Stimulated activated CD4-positive, alpha-beta T cell treated with anti-CD3 and anti-CD28 coated beads, Interleukin-4, amount 100 ng/mL, for 48 hours (primary cell): ENCODE measurements around the gene PLBD2.
A peak's percentile ranks its signal among the peaks of the same experiment; 100 is the strongest.

ENCODE experiments used
- DNase-seq, 2 donors: peaks; one replicate each; pipeline ENCODE4 v3.0.0-alpha.2; 2020; ENCODE audit warnings: low read depth in 2 of 2

PLBD2 gene

DNA sequence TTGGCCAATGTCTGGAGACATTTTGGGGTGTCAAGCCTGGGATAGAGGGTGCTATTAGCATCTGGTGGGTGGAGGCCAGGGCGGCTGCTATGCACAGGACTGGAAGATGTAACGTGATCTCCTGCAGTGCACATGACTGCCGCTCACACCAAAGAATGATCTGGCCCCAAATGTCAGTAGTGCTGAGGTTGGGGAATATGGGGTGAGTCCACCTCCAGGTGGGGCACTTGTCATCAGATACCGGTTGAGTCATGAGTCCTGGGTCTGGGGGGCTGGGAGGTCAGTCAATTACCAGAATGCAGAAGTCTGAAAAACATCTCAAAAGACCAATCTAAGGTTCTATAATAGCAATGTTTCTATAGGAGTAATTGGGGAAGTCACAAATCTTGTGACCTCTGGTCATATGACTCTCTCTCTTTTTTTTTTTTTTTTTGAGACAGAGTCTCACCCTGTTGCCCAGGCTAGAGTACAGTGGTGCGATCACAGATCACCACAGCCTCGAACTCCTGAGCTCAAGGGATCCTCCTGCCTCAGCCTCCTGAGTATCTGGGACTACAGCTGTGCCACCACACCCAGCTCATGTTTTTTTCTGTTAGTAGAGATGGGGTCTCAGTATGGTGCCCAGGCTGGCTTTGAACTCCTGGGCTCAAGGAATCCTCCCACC, 57.8 kb downstream of the PLBD2 start:
- DNase-seq, result no peak

GRCh38 chr12:113418213-113418879, 60.0 kb downstream of the PLBD2 start:
- DNase-seq, result no peak

GRCh38 chr12:113420996-113421595, 62.7 kb downstream of the PLBD2 start:
- DNase-seq, result no peak

DNA sequence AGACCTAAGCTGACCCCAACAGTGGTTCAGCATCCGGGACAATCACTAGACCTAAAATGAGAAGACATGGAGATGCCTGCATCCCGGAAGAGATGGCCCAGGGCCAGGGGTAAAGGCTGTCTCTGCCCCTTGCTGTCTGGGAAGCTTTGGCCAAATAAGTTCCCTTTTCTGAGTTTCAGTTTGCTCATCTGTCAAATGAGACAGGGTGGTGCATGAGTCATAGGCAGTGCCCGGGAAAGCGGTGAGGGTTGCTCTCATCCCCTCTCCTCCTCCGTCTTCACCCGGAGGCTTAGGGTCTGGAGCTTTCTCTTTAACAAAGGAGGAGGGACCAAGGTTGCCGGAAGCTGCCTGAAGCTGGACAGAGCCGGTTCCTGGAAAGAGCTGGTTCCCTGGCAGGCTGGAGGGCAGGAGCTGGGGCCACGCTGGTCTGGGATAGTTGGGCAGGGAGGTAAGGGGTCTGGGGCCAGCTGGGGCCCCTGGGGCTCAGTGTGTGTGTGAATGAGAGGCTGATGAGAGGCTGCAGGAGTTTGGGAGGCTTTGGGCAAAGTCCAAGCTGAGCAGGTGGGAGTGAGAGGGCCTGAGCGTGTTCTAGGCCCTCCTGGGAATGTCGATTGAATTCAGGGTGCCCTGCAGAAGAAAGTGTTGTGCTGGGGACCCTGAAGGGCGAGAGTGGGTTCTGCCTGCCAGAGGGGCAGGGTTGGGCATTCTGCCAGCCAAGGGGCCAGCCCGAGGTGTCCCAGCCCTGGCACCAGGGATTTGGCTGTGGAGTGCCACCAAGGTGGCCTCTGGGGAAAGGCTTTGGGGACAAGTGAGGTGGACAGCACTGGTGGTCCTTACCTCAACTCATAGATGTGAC, 63.9 kb downstream of the PLBD2 start, which contains the start of gene SDSL:
SDSL (plus strand) TSS at position 351 of the 856 bp plus-strand sequence. CDS start 5,603 bp downstream, outside the sequence.
- DNase-seq, result peak; percentile 6 to 38

- no peak for DNase-seq
These were observed 64.7 kb downstream of the PLBD2 start for GRCh38 chr12:113422886-113423669.

- no peak for DNase-seq
These were observed 66.1 kb downstream of the PLBD2 start for GRCh38 chr12:113424456-113424855.

GRCh38 chr12:113424915-113425823, 66.8 kb downstream of the PLBD2 start:
- DNase-seq, result peak; percentile 30 to 64

- DNase-seq, result no peak
These were observed 67.6 kb downstream of the PLBD2 start for GRCh38 chr12:113425960-113426453.

DNA sequence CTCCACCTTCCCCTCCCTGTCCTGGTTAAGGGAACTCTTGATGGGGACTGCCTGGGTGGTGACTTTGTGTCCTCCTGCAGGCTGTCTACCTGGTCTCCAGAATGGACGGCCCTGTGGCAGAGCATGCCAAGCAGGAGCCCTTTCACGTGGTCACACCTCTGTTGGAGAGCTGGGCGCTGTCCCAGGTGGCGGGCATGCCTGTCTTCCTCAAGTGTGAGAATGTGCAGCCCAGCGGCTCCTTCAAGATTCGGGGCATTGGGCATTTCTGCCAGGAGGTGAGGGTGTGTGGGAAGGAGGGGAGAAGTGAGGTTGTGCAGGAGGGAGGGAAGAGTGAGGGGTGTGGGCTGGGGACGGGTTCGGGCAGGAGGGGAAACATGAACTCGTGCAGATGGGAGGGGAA, 69.5 kb downstream of the PLBD2 start:
- DNase-seq, result no peak

DNA sequence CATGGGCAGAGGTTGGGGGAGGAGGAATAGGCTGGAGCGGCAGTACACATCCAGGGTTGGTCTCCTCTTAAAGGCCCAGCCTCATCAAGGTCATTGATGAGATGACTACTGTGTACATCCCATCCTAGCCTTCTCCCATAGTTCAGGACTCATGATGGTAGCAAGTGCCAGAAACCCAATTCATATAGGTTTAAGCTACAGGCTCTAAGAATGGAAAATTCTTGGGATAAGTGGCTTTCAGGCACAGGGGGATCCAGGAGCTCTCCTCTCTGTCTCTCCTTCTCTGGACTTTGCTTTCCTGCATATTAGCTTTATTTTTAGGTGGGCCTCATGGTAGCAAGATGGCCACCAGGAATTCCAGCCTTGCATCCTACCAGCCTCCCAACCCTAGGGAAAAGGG, 70.1 kb downstream of the PLBD2 start:
- DNase-seq, result no peak

DNA sequence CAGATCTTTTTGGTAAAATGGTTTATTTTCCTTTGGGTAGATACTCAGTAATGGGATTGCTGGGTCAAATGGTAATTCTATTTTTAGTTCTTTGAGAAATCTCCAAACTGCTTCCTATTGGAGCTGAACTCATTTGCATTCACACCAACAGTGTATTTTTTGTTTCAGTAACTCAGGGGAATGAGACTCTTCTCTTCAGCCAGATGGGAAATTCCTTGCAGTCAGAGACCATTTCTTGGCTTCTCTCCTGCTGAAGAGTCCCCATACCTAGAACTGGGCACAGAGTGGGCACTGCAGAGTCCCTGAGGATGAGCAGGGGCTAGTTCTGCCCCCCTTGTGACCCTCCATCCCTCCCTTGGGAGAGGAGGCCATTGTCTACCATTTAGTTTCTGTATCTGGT, 74.6 kb downstream of the PLBD2 start:
- DNase-seq, result no peak

- DNase-seq, result no peak
These were observed 77.0 kb downstream of the PLBD2 start for GRCh38 chr12:113435367-113435766.

GRCh38 chr12:113436586-113436985, 78.2 kb downstream of the PLBD2 start:
- DNase-seq, result no peak

DNA sequence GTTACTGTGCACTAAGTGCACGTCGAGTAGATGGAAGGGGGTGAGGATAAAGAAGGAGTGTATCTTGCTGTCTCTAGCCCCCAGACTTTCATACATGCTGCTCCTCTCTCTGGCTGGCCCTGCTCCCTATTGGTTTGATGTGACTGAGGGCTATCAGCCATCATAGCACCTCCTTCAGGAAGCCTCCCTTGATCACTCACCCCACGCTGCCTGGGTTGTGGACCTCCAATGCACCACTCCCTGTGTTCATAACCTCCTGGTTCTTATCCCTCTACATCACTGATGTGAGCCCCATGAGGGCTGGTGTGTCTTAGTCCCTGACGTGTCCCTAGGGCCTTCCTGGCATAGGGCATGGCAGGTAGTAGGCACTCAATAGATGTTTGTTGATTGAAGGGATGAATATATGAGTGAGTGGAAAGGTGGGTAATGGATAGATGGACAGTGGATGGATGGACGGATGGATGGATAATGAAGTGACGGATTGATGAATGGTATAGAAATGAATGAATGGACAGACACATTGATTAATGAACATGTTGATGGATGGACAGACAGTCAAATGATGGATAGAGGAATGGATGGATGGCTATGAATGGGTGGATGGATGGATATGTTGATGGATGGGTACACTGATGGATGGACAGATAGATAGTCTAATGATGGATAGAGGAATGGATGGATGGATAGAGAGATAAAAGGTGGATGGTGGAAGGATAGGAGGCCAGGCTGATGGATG, 78.8 kb downstream of the PLBD2 start:
- no peak for DNase-seq

GRCh38 chr12:113437729-113438100, 79.3 kb downstream of the PLBD2 start:
- DNase-seq, result no peak

DNA sequence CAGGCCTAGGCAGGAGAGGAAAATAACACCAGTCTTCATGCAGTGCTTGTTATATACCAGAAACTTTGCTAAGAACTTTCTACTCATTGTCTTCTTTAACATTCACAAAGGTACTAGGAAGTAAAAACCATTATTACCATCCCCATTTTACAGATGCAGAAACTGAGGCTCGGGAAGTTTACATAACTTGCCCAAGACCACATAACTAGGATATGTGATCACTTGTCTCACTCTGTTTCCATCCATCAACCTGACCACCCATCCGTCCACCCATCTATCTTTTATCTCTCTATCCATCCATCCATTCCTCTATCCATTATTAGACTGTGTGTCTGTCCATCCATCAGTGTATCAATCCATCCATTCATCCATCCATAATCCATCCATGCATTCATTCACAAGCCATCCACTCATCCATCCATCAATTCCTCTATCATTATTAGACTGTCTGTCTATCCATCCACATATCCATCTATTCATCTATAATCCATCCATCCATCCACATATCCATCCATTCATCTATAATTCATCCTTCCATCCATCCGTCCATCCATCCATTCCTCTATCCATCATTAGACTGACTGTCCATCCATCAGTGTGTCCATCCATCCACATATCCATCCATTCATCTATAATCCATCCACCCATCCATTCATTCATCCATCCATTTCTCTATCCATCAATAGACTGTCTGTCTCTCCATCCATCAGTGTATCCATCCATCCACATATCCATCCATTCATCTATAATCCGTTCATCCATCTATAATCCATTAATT, 80.3 kb downstream of the PLBD2 start:
- DNase-seq, result no peak

DNA sequence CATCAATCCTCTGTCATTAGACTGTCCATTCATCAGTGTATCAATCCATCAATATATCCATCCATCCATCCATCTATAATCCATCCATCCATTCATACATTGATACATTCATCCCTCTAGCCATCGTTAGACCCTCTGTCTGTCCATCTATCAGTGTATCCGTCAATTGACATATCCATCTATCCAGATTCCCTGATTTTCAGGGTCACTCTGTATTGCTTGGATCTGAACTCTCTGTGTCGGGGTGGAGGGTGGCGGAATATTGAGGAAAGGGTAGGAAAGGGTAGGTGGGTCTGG, 80.9 kb downstream of the PLBD2 start:
- DNase-seq, result no peak

- no peak for DNase-seq
These were observed 81.2 kb downstream of the PLBD2 start for GRCh38 chr12:113439606-113440030.

GRCh38 chr12:113440336-113440735, 81.9 kb downstream of the PLBD2 start:
- DNase-seq, result no peak
